AML-193 (cell line): ENCODE measurements around the gene RNASE2.
"Not testable (repeated sequence)": the region's sequence is repeated elsewhere in the genome, so short reads cannot be mapped to it uniquely, and the experiment has no call there.

Experiments used
- DNase-seq, 2 experiments: peaks; one replicate each; lab custom pipeline; 2025; lab: John Stamatoyannopoulos, UW

The RNASE2 gene

DNA sequence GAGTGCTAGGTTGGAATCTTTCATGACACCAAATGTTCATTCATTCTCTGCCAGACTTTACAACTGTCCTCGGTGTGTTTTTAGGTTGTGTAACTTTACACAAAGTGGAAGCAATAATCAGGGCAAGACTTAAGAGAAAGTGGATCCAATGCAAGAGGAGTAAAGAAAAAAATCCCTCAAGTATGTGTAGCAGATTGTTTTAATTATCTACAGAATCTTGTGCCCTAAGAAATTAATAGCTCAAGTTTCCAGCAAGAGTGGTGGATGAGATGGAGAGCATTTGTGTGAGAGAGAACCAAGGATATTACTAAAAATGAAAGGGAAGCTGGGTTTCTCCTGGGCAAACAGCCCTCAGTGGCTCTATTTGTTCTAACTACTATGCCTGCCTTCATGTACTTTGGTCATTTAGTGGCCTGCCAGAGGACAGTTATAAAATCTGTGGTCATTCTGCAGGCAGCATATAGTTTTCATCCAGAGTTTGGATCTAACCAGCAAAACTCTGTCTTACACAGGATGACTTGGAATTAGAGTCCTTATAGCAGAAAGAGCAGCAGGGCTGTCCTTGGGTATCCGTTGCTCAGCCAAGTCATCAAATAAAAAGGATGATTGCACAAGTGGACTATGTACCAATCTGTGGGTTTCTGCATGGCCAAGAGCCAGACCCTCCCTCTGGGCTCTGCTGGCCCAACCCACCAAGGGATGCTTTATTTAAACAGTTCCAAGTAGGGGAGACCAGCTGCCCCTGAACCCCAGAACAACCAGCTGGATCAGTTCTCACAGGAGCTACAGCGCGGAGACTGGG, at the start of gene RNASE2:
RNASE2 (plus strand) TSS at position 752 of the 802 bp plus-strand sequence. CDS start 285 bp downstream, outside the sequence.
- peak; percentile 80 to 90 for DNase-seq

DNA sequence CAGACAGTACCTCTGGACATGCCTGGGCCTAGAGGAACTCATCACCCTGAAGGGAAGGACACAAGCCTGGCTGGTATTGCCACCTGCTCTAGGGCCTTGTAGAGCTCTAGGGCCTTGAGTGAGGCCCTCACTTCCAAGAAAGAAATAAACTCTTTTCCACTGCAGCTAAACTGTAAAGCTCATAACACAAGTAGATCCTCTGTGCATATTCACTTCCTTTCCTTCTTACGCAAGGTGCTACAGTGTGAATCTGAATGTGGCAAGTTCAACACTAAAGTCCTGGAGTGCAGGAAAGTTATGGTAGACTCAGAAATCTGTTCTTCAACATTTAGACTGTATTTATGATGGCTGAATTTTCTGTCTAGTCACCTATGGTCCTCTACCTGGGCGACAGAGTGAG, 49.6 kb upstream of the RNASE2 start:
- DNase-seq = peak; percentile 64 to 75

DNA sequence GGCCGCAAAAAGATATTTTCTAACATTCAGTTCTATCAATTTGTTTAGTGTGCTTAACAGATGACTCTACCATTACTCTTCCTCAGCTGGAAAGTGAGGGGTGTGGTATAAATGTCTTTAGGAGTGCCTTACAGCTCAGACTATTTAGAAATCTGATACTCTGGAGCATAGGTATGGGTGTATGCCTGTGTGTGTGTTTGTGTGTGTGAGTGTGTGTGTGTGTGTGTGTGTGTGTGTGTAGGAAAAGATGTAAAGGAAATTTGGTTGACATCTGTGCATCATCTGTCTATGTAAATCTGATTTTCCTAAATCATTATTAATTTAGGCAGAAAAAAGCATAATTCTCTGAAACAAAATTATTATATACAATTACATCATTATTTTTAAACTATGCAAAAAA, 48.1 kb upstream of the RNASE2 start:
- DNase-seq = no peak

DNA sequence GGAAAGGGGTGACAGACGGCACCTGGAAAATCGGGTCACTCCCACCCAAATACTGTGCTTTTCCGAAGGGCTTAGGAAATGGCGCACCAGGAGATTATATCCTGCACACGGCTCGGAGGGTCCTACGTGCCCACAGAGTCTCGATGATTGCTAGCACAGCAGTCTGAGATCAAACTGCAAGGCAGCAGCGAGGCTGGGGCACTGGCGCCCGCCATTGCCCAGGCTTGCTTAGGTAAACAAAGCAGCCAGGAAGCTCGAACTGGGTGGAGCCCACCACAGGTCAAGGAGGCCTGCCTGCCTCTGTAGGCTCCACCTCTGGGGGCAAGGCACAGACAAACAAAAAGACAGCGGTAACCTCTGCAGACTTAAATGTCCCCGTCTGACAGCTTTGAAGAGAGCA, 44.5 kb upstream of the RNASE2 start:
- DNase-seq = not testable (repeated sequence)

DNA sequence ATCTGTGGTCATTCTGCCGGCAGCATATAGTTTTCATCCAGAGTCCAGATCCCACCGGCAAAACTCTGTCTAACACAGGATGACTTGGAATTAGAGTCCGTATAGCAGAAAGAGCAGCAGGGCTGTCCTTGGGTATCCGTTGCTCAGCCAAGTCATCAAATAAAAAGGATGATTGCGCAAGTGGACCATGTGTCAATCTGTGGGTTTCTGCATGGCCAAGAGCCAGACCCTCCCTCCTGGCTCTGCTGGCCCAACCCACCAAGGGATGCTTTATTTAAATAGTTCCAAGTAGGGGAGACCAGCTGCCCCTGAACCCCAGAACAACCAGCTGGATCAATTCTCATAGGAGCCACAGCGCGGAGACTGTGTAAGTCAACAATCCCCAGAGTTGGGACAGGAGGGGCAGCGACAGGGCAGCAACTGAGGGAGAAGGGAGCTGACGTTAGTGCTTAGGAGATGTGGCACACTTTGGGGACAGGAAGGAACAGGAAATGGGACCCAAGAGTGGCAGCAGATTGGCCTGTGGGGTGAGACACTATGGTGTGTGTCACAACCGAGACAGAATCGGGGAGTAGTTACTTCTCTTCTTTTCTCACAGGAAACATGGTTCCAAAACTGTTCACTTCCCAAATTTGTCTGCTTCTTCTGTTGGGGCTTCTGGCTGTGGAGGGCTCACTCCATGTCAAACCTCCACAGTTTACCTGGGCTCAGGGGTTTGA, 36.1 kb upstream of the RNASE2 start:
- peak; percentile 81 to 86 for DNase-seq

DNA sequence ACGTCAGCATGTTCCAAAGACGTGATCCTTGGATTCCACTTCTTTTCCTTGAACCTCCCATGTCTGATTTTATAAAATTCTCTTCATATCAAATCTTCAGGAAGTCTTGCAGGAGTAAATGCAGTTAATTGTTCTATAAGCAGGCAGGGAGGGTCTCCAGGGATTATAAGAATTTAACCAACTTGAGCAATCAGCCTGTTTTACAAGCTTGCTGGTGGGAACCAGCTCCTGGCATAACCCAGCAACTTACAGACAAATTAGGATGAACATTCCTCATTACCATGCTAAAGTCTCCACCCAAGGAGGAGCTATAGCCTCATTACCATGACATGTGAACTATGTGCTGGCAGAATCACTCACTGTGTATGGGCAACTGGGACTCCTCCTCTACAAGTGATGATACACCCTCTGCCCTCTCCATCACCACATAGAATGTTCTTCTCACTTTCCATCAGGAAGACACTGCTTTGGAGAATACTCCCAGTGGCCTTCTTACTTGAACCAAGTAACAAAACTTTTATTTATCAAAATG, 31.5 kb upstream of the RNASE2 start:
- DNase-seq = not testable (repeated sequence)

DNA sequence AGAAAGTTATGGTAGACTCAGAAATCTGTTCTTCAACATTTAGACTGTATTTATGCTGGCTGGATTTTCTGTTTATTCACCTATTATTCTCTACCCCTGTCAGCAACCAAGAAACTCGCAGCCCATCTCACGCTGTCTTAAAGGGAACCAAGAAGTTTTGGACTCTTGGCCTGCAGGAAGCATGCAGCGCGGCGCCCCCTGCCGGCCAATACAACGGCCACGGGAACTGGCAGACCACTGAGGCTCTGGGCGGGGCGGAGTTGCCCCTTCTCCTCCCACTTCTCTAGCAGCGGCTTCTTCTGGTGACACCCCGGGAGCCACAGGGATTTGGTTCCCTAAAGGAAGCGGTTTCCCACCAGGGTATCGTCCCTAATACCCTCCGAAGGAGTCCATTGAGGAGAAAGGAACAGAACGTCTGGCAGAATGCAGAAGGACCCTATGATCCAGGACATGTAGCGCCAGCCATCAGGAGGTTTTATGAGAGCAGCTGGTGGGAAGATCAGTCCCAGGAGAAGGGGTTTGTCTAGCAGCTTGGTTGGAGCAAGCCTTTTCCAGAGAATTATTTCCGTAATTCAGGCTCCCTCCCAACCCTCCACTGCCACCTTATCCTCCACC, 21.0 kb upstream of the RNASE2 start:
- DNase-seq = no peak

DNA sequence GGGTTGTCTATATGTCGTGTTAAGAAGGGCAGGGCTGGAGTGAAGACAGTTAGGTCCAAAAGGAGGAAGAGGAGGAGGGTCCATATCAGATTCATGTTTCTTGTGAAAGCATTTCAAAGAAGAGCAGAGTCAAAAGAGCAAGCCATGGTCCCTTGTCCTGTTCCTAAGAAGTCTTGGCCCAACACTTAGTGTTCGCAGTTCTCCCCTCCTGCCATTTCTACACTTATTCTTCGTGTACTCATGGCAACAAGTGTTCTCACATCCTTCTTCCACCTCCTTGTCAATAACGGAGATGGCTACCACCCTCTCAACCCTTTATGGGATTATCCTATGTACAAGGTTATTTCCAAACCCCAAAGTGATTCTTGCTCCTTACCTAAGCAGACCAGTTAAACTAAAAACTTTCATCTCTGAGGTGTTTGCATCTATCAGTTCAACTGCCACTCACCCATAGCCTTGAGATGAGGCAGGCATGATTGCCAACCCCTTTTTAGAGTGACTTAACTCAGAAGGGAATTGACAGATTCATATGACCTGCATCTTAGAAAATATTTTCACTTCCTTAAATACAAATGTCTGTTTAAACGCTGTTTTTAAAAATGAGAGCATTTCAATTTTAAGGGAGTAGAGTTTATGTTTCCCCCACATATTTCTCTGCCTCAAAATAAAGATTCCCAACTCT, 19.8 kb upstream of the RNASE2 start:
- DNase-seq = no peak

DNA sequence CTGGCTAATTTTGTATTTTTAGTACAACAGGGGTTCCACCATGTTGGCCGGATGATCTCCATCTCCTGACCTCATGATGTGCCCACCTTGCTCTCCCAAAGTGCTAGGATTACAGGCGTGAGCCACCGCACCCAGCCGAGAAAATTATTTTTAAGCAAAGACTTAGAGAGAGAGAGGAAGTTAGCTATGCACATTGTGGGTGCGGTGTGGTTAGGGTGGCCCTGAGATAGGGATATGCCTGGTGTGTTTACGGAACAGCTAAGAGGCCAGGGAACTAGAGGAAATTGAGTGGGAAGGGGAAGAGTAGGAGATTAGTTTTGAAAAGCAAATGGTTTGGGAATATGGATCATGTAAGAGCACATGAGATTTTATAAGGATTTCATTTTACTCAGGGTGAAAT, 10.1 kb upstream of the RNASE2 start:
- DNase-seq = peak; percentile 54 to 62

DNA sequence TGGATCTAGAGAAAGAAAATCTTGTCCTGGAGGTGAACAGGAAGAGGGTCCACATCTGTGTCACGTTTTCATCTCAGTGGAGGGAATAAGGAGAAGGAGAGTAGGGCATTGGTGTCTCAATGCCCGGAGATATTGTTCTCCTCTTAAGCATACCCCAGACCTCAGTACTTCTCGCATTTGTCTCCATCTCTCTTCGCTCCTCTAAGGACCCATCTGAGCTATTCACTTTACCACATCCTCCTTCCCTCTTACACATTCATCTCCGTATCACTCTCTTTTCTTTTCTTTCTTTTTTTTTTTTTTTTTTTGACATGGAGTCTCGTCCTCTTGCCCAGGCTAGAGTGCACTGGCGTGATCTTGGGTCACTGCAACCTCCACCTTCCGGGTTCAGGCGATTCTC, 8.6 kb upstream of the RNASE2 start:
- not testable (repeated sequence) for DNase-seq

DNA sequence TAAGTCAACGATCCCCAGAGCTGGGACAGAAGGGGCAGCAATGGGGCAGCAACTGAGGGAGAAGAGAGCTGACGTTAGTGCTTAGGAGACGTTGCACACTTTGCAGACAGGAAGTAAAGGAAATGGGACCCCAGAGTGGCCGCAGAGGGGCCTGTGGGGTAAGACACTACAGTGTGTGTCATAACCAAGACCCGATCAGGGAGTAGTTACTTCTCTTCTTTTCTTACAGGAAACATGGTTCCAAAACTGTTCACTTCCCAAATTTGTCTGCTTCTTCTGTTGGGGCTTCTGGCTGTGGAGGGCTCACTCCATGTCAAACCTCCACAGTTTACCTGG, 219 bp downstream of the RNASE2 start:
- DNase-seq = peak; percentile 80 to 89

DNA sequence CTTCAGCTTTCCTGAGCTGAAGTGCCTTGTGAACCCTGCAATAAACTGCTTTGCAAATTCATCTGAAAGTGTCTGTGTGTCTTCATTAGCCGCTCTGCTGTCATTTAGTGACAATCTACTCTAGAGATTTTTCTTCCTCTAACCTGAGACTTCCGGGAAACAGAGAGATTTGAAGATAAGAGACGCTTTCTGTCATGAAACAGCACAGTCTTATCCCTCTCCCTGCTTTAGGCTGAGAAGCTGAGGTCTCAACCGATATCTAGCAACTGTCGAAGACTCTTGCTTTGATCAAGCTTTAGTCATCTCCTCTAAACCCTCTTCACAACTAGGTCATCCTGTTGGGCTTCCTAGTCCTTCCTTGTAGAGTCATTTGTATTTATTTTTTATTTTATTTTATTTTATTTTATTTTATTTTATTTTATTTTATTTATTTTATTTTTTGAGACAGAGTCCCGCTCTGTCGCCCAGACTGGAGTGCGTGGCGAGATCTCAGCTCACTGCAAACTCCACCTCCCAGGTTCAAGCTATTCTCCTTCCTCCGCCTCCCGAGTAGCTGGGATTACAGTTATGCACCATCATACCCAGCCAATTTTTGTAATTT, 1.2 kb downstream of the RNASE2 start:
- no peak for DNase-seq

DNA sequence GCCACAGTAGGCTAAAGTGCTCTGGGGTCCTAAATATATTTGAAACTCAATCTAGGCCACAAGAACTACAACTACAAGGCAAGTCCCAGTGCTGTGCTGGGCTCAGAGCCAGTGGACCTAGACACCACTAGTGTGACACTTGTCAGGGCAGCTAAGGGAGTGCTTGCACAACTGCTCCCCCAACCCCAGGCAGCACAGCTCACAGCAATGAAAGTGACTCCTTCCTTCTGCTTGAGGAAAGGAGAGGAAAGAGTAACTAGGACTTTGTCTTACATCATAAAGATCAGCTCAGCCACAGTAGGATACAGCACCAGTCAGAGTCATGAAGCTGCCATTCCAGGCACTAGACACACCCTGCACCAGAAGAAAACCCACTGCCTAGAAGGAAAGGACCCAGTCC, 3.7 kb downstream of the RNASE2 start:
- DNase-seq = peak; percentile 21 to 31

DNA sequence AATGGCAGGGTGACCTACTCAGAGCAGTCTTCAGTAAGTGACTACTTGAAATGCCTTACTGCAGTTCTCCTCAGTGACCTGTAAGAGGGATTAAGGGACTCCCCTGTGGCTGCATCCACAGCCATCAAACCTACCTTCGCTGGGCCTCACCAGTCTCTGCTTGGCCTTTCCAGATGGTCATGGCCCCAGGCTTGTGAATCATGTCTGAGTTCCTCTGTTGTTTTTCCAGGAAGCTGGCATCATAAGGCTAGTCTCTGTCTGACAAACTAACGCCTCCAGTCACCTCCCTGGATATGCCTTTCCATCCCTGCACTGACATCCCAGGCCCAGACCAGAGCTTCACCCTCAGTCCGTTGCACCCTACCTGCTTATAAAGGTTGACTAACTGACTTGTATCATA, 14.0 kb downstream of the RNASE2 start:
- no peak for DNase-seq

DNA sequence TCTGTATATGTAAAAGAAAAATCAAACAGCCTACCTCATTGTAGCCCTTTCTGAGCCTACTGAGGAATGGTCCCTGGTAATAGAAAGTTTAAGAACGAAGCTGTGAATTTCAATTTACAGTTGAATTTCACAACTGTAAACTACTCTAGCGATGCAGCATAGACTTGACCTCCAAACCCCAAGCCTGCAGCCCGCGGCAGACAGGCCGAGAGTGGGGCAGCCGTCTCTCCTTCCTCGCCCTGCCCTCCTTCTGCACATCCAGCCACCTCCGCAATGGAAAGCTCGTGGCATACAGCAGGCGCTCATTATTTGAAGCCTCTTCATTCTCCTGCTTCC, 15.3 kb downstream of the RNASE2 start:
- DNase-seq = no peak

DNA sequence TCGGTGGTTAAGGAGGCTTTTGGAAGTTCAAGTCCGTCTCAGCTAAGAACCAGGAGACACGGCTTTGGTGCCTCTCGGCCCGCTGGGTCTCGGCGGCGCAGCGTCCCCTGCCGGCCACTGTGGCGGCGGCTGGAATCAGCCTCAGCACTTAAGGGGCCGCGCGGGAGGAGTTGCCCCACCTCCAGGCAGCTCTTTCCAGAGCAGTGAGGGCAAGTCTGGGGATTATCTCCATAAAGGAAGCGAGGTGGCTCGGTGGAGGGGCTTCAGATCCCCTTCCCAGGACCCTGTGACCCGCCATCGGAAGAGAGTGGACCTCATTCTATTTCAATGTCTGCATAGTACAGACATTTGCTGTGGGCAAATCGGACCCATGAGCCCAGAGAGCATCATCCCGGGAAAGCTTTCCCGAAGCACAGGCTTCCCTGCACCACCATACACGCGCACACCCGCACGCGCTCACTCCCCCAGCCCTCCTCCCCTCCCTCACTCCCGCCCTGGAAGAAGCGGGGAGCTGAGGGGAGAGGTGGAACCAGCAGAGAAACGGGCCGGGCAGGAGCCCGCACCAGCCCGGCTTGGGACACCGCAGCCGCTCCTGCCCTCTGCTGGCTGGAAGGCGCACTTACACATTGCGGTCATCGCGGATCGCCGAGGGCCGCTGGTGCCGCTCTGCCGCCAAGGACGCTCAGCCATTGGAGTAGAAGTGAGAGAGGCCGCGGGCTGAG, 15.9 kb downstream of the RNASE2 start:
- peak; percentile 71 to 80 for DNase-seq

DNA sequence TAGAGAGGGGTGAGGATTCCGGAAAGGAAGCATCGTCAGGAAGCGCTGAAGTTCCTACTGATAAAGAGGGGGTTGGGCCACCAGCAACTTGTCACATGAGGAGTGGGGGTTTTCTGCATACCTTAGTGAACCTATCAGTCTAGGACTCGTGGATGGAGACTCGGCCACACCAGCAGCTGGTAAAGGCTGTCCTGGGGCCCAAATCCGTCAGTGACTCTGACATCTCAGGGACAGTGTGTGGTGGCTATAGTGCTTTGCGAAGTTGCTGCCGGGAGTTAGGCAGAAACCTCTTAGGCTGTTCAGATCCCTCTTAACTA, 16.4 kb downstream of the RNASE2 start:
- DNase-seq = no peak

DNA sequence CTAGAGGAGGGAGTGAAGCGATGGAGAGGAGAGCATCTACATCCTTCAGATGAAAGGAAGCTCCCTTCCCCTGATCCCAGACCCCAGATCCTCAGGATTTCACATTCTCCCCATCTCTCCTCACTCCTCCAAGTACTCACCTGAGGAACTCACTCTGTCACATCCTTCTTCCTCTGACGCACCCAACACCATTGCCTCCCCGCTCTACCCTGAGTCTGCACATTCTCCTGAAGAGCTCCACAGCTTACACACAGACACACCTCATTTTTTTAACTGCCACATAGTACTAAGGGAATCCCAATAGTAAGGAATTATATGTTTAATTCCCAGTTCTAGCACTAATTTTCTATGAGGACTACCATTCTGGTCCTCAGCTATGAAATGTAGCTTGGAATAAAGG, 18.2 kb downstream of the RNASE2 start:
- no peak for DNase-seq

DNA sequence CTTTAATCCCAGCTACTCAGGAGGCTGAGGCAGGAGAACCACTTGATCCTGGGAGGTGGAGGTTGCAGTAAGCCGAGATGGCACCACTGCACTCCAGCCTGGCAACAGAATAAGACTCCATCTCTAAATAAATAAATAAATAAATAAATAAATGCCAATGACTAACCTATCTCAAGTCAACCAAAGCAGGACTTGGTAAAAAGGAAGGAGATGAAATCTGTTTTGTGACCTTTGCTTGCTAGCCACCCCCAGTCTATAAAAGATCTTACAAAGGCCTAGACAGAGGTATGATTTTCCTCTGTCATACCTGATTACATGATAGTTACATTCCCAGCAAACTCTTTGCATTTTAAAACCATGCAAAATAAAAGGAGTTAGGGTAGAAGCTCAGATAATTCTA, 21.0 kb downstream of the RNASE2 start:
- no peak for DNase-seq

DNA sequence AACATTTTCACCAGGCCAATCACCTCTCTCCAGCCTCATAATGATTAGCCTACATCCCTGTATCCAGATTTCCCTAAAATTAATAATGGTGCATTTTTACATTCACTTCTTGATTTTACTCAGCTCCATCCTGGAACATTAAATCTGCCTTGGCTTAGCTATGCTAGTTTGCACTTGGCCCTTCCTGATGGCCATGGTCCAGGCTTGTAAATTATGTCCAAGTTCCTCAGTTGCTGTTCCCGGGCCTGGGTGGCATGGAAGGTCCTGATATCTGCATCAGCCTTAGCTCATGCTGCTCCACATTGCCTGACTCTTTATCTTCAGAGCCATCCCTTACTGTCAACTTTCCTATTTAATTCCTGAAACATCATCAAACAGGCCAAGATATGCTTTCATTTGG, 23.4 kb downstream of the RNASE2 start:
- DNase-seq = no peak

DNA sequence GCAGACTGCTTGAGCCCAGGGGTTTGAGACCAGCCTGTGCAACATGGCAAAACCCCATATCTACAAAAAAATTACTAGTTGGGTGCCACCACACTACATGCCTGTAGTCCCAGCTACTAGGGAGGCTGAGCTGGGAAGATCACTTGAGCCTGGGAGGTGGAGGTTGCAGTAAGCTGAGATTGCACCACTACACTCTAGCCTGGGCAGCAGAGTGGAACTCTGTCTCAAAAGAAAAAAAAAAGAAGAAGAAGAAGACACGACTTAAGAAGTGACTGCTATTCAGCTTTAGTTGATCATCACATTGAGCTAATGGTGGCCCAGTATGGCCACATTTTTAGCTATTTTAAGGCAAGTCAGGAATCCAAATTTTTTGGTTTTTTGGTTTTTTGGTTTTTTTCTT, 25.6 kb downstream of the RNASE2 start:
- no peak for DNase-seq
